Renal cortex interstitium (tissue), 11 donors: ENCODE measurements around the gene PAX8. TPM values are rescaled to one million over a fixed set of nuclear protein-coding genes. Genes with fewer than 3 reads are reported as not detected.

Experiments used
- DNase-seq, 11 donors: peaks; one replicate each; pipeline ENCODE4 v3.0.0-alpha.2; 2013; ENCODE audit warnings: low read depth in 9 of 11, low spot score in 4 of 11; ENCODE audit errors: extremely low read depth in 1 of 11
- polyA plus RNA-seq, 3 donors: library from polyadenylated mRNA; unstranded; fragments of 120-200 nt; gene quantifications; one replicate each; pipeline ENCODE4 v1.2.1, GENCODE V29; 2013; ENCODE audit not compliant: insufficient read length in 3 of 3

Gene PAX8
- polyA plus RNA-seq, 3 donors: 297 to 665 (median 302) TPM

DNA sequence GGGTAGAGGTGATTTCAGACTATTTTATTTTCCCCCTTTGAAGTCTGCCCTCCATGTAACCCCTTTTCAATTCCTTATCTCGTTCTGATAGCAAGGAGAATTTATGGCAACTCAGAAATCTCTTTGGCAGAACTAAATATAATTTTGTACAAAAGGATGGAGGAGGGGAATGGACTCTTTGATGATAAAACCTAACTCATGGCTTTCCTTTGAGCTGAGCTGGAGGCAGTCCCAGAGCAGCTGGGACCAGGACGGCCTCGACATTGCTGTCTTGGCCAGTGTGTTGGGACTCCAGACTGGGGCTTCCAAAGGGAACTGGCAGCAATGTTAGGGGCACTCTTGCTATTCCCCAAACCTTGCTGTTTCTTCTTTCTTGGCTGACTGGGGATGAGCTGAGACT is 47.7 kb downstream of the PAX8 start:
- DNase-seq: no peak

GRCh38 chr2:113230531-113230930 is 48.2 kb downstream of the PAX8 start:
- DNase-seq: no peak

GRCh38 chr2:113229795-113230194 is 48.9 kb downstream of the PAX8 start:
- DNase-seq: no peak

- DNase-seq: no peak
Measured at GRCh38 chr2:113228991-113229716, 49.6 kb downstream of the PAX8 start.

- no peak for DNase-seq
Measured at GRCh38 chr2:113228351-113228750, 50.4 kb downstream of the PAX8 start.

GRCh38 chr2:113227698-113228097 is 51.0 kb downstream of the PAX8 start:
- no peak for DNase-seq

- no peak for DNase-seq
Measured at GRCh38 chr2:113227290-113227689, 51.4 kb downstream of the PAX8 start.

DNA sequence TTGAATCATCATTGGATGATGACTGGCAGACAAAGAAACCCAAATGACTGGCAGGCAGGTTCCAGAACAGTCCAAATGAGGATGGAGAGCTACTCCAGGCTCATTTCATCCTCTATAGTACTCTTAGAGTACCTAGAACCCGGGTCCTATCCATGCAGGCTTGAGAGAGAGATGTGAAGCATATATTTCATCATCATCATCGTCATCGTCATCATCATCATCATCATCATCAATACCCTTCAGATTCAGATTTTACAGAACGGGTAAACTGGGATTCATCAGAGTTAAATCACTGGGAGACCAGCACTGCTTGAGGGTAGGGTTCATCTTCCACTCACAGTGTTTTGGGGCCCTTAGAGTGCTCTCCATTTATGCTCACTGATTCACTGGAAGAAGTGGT is 52.3 kb downstream of the PAX8 start:
- no peak for DNase-seq

DNA sequence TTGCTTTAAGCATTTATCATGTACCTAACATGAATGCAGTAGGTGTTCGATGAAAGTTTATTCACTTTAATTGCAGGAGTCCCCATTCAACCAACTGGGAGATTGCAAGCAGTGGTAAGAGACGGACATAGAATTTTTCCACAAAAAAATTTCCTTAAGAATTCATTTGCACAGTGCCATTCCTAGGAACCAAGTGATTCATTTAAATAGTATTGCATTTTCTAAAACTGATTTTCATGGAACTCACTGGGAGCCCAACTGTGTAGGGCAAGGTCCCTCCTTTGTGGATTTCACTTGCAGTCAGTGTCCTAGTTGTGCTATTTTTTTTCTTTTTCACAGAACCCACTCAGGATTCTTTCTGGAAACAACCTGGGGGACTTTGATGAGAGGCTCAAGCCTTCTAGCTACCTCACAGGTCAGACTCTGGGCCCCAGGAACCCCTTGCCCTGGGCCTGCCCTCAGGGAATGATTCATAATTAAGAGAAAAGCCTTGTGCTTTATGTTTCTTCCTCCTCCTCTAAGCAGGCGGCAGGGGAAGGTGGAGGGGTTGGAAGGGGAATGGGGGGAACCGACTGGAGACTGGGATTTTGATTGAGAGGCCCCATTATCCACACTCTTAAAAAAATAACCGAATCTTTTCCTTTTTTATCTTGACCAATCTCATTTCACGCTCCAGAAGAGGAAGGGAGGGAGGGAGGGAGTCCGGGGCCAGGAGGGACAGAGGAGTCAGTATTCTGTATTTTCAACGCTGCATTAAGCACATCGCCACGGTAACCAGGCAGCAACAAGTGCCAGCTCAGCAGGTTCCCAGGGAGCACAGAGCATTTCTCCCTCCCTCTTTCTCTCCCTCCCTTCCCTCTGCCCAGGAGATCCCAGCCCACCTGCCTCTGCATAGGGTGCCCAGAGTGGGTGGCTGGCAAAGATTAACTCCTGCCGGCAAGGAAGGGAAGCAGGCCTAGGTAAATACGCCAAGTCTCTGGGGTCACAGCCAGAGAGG is 53.2 kb downstream of the PAX8 start:
- DNase-seq: peak in 10 of 11 donors; percentile 66 to 94 (median 84)

DNA sequence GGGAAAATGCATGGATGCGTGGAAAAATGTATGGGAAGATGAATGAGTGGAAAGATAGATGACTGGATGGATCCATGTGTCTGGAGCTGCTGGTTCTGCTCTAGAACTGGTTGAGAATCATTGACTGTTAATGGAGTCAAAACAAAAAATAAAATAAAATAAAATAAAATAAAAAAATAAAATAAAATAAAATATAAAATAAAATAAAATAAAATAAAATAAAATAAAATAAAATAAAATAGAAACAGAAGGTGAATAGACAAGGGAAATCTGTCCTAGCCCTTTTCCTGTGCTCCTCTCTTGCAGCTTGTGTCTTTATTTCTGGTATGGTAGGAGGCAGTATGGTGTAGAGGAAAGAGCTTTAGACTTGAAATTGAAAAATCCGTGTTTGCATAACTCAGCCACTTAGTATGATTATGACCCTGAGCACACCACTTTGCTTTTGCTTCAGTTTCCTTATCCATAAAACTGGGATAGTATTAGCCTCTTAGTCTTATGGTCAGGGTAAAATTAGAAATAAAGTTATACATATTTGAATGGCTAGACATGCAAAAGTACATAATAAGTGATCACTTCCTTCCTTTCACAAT is 54.0 kb downstream of the PAX8 start:
- no peak for DNase-seq

GRCh38 chr2:113223813-113224212 is 54.9 kb downstream of the PAX8 start:
- no peak for DNase-seq

- DNase-seq: no peak
Measured at GRCh38 chr2:113221846-113222245, 56.9 kb downstream of the PAX8 start.

GRCh38 chr2:113220970-113221708 is 57.6 kb downstream of the PAX8 start:
- DNase-seq: no peak

GRCh38 chr2:113219889-113220641 is 58.7 kb downstream of the PAX8 start:
- DNase-seq: no peak

DNA sequence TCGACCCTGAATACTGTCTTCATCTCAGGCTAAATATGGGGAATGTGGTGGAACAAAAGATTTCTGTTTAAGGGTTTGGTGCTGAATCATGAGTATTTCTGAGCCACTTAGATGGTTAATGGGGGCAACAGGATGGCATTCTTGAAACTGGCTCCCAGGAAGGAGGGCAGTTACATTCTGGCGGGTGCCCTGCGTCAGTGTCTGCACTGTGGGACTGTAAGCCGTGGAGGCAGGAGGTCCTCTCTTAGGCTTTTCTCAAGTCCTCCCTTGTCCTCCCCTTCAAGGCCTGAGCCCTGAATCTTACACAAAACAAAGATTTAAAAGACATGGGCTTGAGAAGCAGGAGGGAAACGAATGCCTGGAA is 59.2 kb downstream of the PAX8 start:
- no peak for DNase-seq

DNA sequence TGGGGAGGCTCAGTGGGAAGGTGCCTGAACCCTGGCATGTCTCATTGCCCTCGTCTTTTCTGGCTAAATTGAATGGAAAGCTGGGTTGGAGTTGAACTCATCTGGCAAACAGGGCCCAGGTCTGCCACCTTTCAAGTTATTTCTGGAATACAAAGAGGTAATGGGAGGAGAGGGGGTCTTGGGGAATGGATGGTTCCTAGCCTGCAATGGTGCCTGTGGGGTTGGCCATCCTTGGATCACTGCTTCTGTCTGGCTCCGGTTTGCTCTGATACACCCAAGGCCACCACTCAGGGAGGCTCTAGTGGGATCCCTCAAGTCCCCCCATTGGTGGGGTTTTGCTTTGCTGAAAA is 59.7 kb downstream of the PAX8 start:
- no peak for DNase-seq

- DNase-seq: peak in 5 of 11 donors; percentile 62 to 84 (median 68)
Measured at GRCh38 chr2:113218283-113219091, 60.2 kb downstream of the PAX8 start.
